Caco-2 (cell line): Measurements from ENCODE around the gene PPP2R5C. TPM values are rescaled to one million over a fixed set of nuclear protein-coding genes. Genes with fewer than 3 reads are reported as not detected.

Experiments
- BruUV-seq: library from RNA; stranded (reverse); fragments of 400-500 nt; replicated peaks from 2 replicates; lab custom pipeline; 2021; lab: Mats Ljungman, UMichigan
- CTCF ChIA-PET: fragments of 300-600 bp; sonication (Branson Sonifier 250); formaldehyde crosslinking; loops from one replicate; lab custom pipeline; 2022; ENCODE audit warnings: antibody characterized with exemption; lab: Charles Lee
- POLR2A ChIA-PET: fragments of 300-600 bp; sonication (Branson Sonifier 250); formaldehyde crosslinking; loops from one replicate; lab custom pipeline; 2022; ENCODE audit warnings: antibody characterized with exemption; lab: Charles Lee
- DNase-seq, 2 experiments: peaks; one replicate each; pipeline versions ENCODE4 v3.0.0 to v3.0.0-alpha.2; 2020 to 2022
- H3K27me3 ChIP-seq: replicated peaks from 2 replicates; pipeline ENCODE4 v1.6.0; 2011; ENCODE audit warnings: low read length; ENCODE audit not compliant: control insufficient read depth, insufficient read depth
- H3K36me3 ChIP-seq: 2 replicates; pipeline ENCODE4 v1.5.1; 2011; ENCODE audit warnings: low read length; ENCODE audit not compliant: control insufficient read depth, insufficient read depth
- H3K4me1 ChIP-seq: fragments of 250-450 bp; sonication (Bioruptor Pico); 2 replicates; pipeline ENCODE4 v1.5.1; 2020; ENCODE audit warnings: mild to moderate bottlenecking
- H3K4me3 ChIP-seq: 2 replicates; pipeline ENCODE4 v1.5.1; 2011; ENCODE audit warnings: low read depth, mild to moderate bottlenecking, control low read depth, low read length
- H3K9me3 ChIP-seq: fragments of 250-450 bp; sonication (Bioruptor Pico); 2 replicates; pipeline ENCODE4 v1.5.1; 2020; ENCODE audit warnings: mild to moderate bottlenecking, moderate library complexity
- H3K27ac Mint-ChIP-seq: one replicate; pipeline ENCODE4 v1.8.0; 2022; ENCODE audit warnings: mixed read lengths; ENCODE audit not compliant: unreplicated experiment
- H3K27me3 Mint-ChIP-seq: one replicate; pipeline ENCODE4 v1.8.0; 2022; ENCODE audit warnings: mixed read lengths; ENCODE audit not compliant: insufficient read depth, unreplicated experiment
- H3K36me3 Mint-ChIP-seq: one replicate; pipeline ENCODE4 v1.8.0; 2022; ENCODE audit warnings: mild to moderate bottlenecking, mixed read lengths; ENCODE audit not compliant: insufficient read depth, unreplicated experiment
- H3K4me1 Mint-ChIP-seq: one replicate; pipeline ENCODE4 v1.8.0; 2022; ENCODE audit warnings: low read depth, mixed read lengths; ENCODE audit not compliant: unreplicated experiment
- H3K4me3 Mint-ChIP-seq: one replicate; pipeline ENCODE4 v1.8.0; 2022; ENCODE audit warnings: mild to moderate bottlenecking, moderate library complexity, mixed read lengths; ENCODE audit not compliant: unreplicated experiment
- H3K9me3 Mint-ChIP-seq: one replicate; pipeline ENCODE4 v1.8.0; 2022; ENCODE audit warnings: mixed read lengths; ENCODE audit not compliant: unreplicated experiment
- intact Hi-C: fragments of 100-400 bp; cut with micrococcal nuclease; formaldehyde crosslinking; loops from one replicate; pipeline ENCODE4 v1.10.0; 2022; ENCODE audit not compliant: unreplicated experiment
- total RNA-seq: library from RNA; stranded (reverse); gene quantifications from 2 replicates; pipeline ENCODE4 v1.2.3, GENCODE V29; 2022
- TF ChIP-seq, protein P1 (sequence below), 2 experiments: fragments of 200-600 bp in 1 of 2; IDR thresholded peaks; 1 replicate in 1 of 2; 2 replicates in 1 of 2; pipeline versions ENCODE4 v1.5.1 to v1.8.0; 2011 to 2022; ENCODE audit warnings: antibody characterized with exemption in 1 of 2, control low read depth in 1 of 2, inconsistent platforms in 1 of 2, low read depth in 1 of 2, low read length in 1 of 2, mild to moderate bottlenecking in 1 of 2, moderate library complexity in 1 of 2; ENCODE audit not compliant: insufficient read depth in 1 of 2, severe bottlenecking in 1 of 2, unreplicated experiment in 1 of 2

The PPP2R5C gene
- total RNA-seq, 1 experiment from 2014 or later, result 97.5 TPM

DNA sequence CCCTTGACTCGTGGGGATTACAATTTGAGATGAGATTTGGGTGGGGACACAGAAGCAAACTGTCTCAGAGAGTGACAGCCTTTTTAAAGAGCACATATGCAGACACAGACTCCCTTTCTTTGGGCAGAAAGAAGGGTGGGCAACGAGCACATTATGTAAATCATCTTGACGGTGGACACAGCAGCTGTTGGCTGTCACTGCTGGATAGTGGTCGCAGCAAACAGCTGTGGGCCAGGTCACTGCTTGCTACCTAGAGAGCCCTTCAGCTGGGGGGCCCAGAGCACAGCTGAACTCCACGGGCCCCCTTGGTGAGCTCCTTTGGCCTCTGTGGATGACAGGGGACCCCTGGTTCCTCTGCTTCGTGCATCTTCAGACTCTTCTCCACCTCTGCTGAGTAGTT is 23.1 kb downstream of the PPP2R5C start:
- intact Hi-C loops, result no loop called here
- no peaks in the 10 kb centered on the region for H3K36me3 ChIP-seq
- Mint-ChIP-seq H3K4me3 (no peak overlapping the region), H3K4me1 (no peaks in the 10 kb centered on the region), H3K27ac (no peak overlapping the region), H3K36me3 (no peaks in the 10 kb centered on the region), H3K9me3 (no peaks in the 10 kb centered on the region), H3K27me3 (no peaks in the 10 kb centered on the region)
- H3K4me3 ChIP-seq, result no peak overlapping the region
- TF ChIP-seq, protein P1, sequence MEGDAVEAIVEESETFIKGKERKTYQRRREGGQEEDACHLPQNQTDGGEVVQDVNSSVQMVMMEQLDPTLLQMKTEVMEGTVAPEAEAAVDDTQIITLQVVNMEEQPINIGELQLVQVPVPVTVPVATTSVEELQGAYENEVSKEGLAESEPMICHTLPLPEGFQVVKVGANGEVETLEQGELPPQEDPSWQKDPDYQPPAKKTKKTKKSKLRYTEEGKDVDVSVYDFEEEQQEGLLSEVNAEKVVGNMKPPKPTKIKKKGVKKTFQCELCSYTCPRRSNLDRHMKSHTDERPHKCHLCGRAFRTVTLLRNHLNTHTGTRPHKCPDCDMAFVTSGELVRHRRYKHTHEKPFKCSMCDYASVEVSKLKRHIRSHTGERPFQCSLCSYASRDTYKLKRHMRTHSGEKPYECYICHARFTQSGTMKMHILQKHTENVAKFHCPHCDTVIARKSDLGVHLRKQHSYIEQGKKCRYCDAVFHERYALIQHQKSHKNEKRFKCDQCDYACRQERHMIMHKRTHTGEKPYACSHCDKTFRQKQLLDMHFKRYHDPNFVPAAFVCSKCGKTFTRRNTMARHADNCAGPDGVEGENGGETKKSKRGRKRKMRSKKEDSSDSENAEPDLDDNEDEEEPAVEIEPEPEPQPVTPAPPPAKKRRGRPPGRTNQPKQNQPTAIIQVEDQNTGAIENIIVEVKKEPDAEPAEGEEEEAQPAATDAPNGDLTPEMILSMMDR (IDR thresholded peaks at IDR 0.05; ENCODE audit: insufficient read depth in 1 of 2, low read depth in 1 of 2, low read length in 1 of 2, severe bottlenecking in 1 of 2, unreplicated experiment in 1 of 2), result no peak
- DNase-seq, result no peak
- CTCF ChIA-PET, result no interaction called here
- no peaks in the 10 kb centered on the region for H3K9me3 ChIP-seq
- no TSS peak for BruUV-seq
- no peaks in the 10 kb centered on the region for H3K27me3 ChIP-seq
- no peaks in the 10 kb centered on the region for H3K4me1 ChIP-seq
- POLR2A ChIA-PET, result no interaction called here

DNA sequence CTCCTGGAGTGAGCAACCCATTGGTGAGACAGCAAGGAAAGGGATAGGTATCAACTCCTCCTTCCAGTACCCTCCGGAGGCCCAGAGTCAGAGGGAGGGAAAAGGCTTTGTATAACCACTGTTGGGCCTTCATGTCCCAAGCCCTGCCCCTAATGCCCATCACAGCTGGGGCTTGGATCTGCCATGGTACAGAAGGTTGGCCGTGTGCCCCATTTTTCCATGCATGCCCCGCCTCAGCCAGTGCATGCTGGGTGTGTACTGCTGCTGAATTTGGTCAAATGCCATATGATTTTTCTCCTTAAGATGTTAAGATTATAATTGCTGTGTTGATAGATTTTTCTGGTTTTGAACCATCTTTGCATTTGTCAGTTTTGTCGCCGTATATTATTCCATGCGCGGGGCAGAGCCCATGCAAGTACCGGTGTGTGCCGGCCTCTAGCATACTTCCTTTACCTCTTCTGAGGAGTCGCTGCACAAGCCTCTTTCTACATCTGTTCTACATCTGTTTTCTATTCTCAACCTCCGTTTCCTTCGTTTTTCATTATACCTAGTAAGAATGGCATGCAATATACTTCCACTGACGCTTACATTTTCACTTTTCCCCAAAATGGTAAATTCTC is 26.6 kb downstream of the PPP2R5C start:
- DNase-seq, result no peak
- no peak overlapping the region for H3K27ac Mint-ChIP-seq
- no peaks in the 10 kb centered on the region for H3K36me3 Mint-ChIP-seq
- BruUV-seq, result no TSS peak
- H3K27me3 ChIP-seq, result no peaks in the 10 kb centered on the region
- POLR2A ChIA-PET, result no interaction called here
- H3K4me3 ChIP-seq, result no peak overlapping the region
- H3K4me1 Mint-ChIP-seq, result no peaks in the 10 kb centered on the region
- no peaks in the 10 kb centered on the region for H3K9me3 ChIP-seq
- TF ChIP-seq, protein P1 (IDR thresholded peaks at IDR 0.05; ENCODE audit: insufficient read depth in 1 of 2, low read depth in 1 of 2, low read length in 1 of 2, severe bottlenecking in 1 of 2, unreplicated experiment in 1 of 2), result no peak
- no peaks in the 10 kb centered on the region for H3K9me3 Mint-ChIP-seq
- H3K4me1 ChIP-seq, result no peaks in the 10 kb centered on the region
- CTCF ChIA-PET, result no interaction called here
- no peak overlapping the region for H3K4me3 Mint-ChIP-seq
- no peaks in the 10 kb centered on the region for H3K36me3 ChIP-seq
- no peaks in the 10 kb centered on the region for H3K27me3 Mint-ChIP-seq
- intact Hi-C loops, result no loop called here

DNA sequence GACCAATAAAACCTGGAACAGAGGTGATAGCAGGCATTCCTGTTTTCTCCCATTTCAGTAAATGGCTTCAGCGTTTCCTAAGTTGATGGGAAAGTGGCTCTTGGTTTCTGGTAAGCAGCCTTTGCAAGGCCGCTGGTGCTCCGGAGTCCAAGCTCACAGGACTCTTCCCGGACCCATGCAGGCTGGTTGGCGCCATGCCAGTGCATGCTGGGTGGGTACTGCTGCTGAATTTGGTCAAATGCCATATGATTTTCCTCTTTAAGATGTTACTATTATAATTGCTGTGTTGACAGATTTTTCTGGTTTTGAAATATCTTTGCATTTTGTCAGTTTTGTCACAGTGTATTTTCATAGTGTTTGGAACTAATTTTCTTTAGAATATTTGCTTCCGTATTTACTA is 27.7 kb downstream of the PPP2R5C start:
- Mint-ChIP-seq H3K27me3 (no peaks in the 10 kb centered on the region), H3K4me3 (no peak overlapping the region), H3K9me3 (no peaks in the 10 kb centered on the region), H3K4me1 (no peaks in the 10 kb centered on the region), H3K36me3 (no peaks in the 10 kb centered on the region), H3K27ac (no peak overlapping the region)
- intact Hi-C loops, result no loop called here
- BruUV-seq, result no TSS peak
- H3K9me3 ChIP-seq, result no peaks in the 10 kb centered on the region
- DNase-seq, result no peak
- ChIA-PET CTCF (no interaction called here), POLR2A (no interaction called here)
- H3K27me3 ChIP-seq, result no peaks in the 10 kb centered on the region
- H3K36me3 ChIP-seq, result no peaks in the 10 kb centered on the region
- H3K4me1 ChIP-seq, result no peaks in the 10 kb centered on the region
- TF ChIP-seq, protein P1 (IDR thresholded peaks at IDR 0.05; ENCODE audit: insufficient read depth in 1 of 2, low read depth in 1 of 2, low read length in 1 of 2, severe bottlenecking in 1 of 2, unreplicated experiment in 1 of 2), result no peak
- no peak overlapping the region for H3K4me3 ChIP-seq
